ENCODE data around the gene MIPEP.

MIPEP gene

DNA sequence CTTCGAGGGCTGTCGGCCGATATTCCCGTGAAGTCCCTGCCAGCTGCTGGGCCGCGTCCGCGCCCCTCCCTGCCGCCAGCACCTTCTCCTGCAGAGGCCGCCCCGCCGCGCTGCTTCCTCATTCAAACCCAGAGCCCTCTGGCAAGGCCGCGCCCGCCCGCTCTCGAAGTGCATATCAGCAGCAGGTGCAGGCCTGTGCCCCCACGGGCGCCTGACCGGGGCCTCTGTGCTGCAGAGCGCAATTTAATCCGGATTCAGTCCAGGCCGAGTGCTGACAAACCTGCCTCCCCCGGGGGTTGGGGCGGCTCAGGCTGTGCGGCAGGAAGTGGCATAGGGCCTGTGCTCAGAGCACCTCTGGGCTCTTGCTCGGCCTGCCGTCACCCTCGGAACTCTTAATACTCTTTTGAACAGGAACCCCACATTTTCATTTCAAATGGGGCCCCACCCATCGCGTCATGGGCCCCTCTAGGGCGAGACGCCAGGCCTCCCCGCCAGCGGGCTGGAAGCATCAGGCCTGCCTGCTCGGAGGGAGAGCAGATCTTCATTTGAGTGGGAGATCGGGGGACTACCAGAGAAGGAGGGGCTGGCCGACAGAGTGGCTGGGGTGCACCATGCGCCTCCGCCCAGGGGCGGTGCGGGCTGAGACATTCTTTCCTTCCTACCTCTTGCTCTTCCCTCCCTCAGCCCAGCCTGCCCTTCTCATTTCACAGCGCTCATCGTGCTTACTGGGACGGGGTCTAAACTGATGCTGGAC lies 193.3 kb downstream of the MIPEP start:
- TF ChIP-seq, protein P1, sequence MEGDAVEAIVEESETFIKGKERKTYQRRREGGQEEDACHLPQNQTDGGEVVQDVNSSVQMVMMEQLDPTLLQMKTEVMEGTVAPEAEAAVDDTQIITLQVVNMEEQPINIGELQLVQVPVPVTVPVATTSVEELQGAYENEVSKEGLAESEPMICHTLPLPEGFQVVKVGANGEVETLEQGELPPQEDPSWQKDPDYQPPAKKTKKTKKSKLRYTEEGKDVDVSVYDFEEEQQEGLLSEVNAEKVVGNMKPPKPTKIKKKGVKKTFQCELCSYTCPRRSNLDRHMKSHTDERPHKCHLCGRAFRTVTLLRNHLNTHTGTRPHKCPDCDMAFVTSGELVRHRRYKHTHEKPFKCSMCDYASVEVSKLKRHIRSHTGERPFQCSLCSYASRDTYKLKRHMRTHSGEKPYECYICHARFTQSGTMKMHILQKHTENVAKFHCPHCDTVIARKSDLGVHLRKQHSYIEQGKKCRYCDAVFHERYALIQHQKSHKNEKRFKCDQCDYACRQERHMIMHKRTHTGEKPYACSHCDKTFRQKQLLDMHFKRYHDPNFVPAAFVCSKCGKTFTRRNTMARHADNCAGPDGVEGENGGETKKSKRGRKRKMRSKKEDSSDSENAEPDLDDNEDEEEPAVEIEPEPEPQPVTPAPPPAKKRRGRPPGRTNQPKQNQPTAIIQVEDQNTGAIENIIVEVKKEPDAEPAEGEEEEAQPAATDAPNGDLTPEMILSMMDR (IDR thresholded peaks at IDR 0.05; ENCODE audit: extremely low read depth, insufficient read depth, missing control alignments), result no peak
- DNase-seq (ENCODE audit: low spot score), result peak; percentile 72
- in situ Hi-C loops (cut with MboI; ENCODE audit: low pct_unique_long_range_greater_than_20kb, low sequenced_read_pairs, unreplicated experiment), result no loop called here

DNA sequence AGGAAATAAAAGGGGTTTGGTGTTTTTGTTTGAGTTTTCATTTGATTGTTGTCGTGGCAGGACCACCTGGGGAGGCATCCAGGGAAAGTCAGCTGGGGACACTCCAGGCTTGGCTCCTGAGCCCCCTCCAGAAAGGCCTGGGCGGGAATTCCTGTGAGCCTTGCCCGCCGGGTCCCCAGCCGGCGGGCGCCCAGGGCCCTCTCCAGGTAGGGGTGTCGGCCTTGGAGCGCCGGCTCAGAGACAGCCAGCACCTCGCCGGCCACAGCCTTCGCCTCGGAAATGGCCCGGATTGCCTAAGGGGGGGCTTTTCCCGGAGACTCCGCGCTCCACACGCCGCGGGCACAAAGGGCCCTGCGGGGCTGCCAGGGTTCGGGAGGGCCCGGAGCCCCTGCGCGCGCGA lies 194.0 kb downstream of the MIPEP start:
- DNase-seq (ENCODE audit: low spot score), result no peak
- TF ChIP-seq, protein P1 (IDR thresholded peaks at IDR 0.05; ENCODE audit: extremely low read depth, insufficient read depth, missing control alignments), result no peak
- in situ Hi-C loops (cut with MboI; ENCODE audit: low pct_unique_long_range_greater_than_20kb, low sequenced_read_pairs, unreplicated experiment), result no loop called here

DNA sequence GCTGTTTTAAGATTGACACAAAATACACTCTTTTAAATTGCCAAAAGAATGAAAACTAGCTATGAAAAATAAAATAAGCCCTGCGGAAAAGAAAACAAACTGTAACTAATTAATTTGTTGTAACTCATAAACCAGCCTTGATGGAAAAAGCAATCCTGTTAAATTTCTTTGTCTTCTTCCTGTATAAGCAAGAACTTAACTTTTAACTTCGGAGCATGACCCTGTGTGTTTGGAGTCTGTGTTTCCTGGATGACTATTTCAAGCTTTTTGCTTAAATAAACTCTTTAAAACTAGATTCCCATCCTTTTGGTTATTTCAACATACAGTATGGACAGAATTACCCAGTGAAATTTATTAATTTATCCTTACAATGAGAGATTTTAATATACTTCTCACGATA lies 196.4 kb downstream of the MIPEP start:
- in situ Hi-C loops (cut with MboI; ENCODE audit: low pct_unique_long_range_greater_than_20kb, low sequenced_read_pairs, unreplicated experiment), result no loop called here
- no peak for DNase-seq (ENCODE audit: low spot score)
- TF ChIP-seq, protein P1 (IDR thresholded peaks at IDR 0.05; ENCODE audit: extremely low read depth, insufficient read depth, missing control alignments), result no peak

DNA sequence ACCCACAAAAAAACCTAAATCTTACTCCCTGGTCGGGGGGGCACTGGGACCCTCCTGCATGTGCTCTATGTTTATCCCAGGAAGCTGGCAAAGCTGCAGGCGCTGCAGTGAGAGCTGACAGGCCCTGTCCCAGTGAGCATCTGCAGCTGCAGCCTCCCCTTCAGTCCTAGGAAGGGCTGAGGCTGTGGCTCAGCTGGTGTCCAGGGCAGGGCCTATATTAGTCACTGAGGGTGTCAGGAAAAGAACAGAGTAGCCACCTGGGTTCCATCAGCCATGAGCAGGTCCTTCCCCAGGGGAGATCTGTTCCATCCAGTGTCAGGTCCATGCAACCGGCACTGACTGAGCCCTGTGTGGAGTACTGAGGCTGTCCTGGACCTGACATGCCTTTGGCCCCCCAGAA lies 198.5 kb downstream of the MIPEP start:
- in situ Hi-C loops (cut with MboI; ENCODE audit: low pct_unique_long_range_greater_than_20kb, low sequenced_read_pairs, unreplicated experiment), result no loop called here
- TF ChIP-seq, protein P1 (IDR thresholded peaks at IDR 0.05; ENCODE audit: extremely low read depth, insufficient read depth, missing control alignments), result no peak
- DNase-seq (ENCODE audit: low spot score), result no peak

DNA sequence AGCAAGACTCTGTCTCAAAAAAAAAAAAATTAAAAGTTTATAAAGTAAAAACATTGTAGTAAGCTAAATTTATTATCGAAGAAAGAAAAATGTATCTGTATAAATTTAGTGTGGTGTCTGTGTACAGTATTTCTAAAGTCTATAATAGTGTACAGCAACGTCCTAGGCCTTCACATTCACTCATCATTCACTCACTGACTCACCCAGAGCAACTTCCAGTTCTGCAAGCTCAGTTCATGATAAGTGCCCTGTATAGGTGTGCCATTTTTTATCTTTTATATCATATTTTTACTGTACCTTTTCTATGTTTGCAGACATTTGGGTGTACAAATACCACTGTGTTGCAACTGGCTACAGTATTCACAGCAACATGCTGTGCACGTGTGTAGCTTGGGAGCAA lies 200.9 kb downstream of the MIPEP start:
- DNase-seq (ENCODE audit: low spot score), result no peak
- in situ Hi-C loops (cut with MboI; ENCODE audit: low pct_unique_long_range_greater_than_20kb, low sequenced_read_pairs, unreplicated experiment), result no loop called here
- TF ChIP-seq, protein P1 (IDR thresholded peaks at IDR 0.05; ENCODE audit: extremely low read depth, insufficient read depth, missing control alignments), result no peak

DNA sequence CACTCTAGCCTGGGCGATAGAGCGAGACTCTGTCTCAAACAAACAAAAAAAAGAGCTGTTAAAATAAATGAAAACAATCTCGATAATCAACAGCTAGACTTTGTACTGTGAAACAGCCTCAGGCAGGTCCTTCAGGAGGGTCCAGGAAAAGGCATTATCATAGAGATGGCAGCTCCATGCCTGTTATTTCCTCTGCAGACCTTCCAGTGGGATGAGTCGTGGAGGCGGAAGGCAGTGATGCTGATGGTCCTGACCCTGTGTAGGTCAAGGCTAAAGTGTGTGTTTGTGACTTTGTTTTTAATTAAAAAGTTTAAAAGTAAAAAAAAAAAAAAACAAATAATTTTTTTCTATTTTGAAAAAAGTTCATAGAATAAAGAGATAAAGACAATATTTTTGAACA lies 201.6 kb downstream of the MIPEP start:
- in situ Hi-C loops (cut with MboI; ENCODE audit: low pct_unique_long_range_greater_than_20kb, low sequenced_read_pairs, unreplicated experiment), result no loop called here
- no peak for DNase-seq (ENCODE audit: low spot score)

More for the DNA sequence above, 201.6 kb downstream of the MIPEP start:
- TF ChIP-seq, protein P1 (IDR thresholded peaks at IDR 0.05; ENCODE audit: extremely low read depth, insufficient read depth, missing control alignments), result no peak

Measured in GM13977 (cell line).